ENCODE measurements around the gene PLA2G4D. TPM values are rescaled to one million over a fixed set of nuclear protein-coding genes. Genes with fewer than 3 reads are reported as not detected.

PLA2G4D gene, protein sequence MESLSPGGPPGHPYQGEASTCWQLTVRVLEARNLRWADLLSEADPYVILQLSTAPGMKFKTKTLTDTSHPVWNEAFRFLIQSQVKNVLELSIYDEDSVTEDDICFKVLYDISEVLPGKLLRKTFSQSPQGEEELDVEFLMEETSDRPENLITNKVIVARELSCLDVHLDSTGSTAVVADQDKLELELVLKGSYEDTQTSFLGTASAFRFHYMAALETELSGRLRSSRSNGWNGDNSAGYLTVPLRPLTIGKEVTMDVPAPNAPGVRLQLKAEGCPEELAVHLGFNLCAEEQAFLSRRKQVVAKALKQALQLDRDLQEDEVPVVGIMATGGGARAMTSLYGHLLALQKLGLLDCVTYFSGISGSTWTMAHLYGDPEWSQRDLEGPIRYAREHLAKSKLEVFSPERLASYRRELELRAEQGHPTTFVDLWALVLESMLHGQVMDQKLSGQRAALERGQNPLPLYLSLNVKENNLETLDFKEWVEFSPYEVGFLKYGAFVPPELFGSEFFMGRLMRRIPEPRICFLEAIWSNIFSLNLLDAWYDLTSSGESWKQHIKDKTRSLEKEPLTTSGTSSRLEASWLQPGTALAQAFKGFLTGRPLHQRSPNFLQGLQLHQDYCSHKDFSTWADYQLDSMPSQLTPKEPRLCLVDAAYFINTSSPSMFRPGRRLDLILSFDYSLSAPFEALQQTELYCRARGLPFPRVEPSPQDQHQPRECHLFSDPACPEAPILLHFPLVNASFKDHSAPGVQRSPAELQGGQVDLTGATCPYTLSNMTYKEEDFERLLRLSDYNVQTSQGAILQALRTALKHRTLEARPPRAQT
- total RNA-seq, result under 1 TPM in 1 of 2 donors, not detected in 1; 0.09 TPM

GRCh38 chr15:42094512-42094963 is at the start of gene PLA2G4D:
PLA2G4D (minus strand) TSS chr15:42094562; CDS start chr15:42094459, 103 bp downstream.
- H3K9me3 Mint-ChIP-seq, result no peaks in the 10 kb centered on the region
- no peaks in the 10 kb centered on the region for H3K36me3 Mint-ChIP-seq (ENCODE audit: low read depth)
- H3K4me3 Mint-ChIP-seq, result no peak within 1 kb of the TSS
- H3K27ac Mint-ChIP-seq, result no peak within 1 kb of the TSS
- H3K27me3 Mint-ChIP-seq, result peaks cover 11% of the 10 kb centered on the region
- H3K4me1 Mint-ChIP-seq, result peaks cover 7% of the 10 kb centered on the region
- no peak for ATAC-seq (replicated peaks)

DNA sequence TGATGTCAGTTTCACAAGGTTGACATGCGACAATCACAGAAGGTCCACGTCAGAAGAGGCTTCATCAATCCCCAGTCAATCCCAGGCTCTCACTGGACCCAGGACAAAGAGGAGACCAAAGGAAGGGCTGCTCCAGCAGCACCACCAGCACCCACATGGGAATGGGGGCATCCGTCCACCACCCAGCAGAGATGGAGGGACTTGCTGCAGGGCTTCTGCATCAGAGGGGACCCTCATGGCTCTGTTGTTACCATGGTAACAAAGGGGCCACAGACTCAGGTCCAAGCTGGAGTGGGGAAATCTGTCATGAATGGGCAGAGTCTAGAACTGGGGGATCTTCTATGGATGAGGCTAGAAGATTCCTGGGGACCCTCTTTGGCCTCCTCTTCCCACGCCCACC is 49.0 kb upstream of the PLA2G4D start:
- H3K36me3 Mint-ChIP-seq (ENCODE audit: low read depth), result no peaks in the 10 kb centered on the region
- ATAC-seq (replicated peaks), result no peak
- H3K4me1 Mint-ChIP-seq, result no peaks in the 10 kb centered on the region
- no peaks in the 10 kb centered on the region for H3K9me3 Mint-ChIP-seq
- H3K27ac Mint-ChIP-seq, result no peak overlapping the region
- H3K4me3 Mint-ChIP-seq, result no peak overlapping the region
- no peaks in the 10 kb centered on the region for H3K27me3 Mint-ChIP-seq

GRCh38 chr15:42141795-42142667 is 47.7 kb upstream of the PLA2G4D start:
- Mint-ChIP-seq H3K36me3 (ENCODE audit: low read depth) (no peaks in the 10 kb centered on the region), H3K4me3 (no peak overlapping the region), H3K9me3 (no peaks in the 10 kb centered on the region), H3K4me1 (peaks cover 6% of the 10 kb centered on the region), H3K27me3 (no peaks in the 10 kb centered on the region), H3K27ac (no peak overlapping the region)
- ATAC-seq (replicated peaks), result no peak

DNA sequence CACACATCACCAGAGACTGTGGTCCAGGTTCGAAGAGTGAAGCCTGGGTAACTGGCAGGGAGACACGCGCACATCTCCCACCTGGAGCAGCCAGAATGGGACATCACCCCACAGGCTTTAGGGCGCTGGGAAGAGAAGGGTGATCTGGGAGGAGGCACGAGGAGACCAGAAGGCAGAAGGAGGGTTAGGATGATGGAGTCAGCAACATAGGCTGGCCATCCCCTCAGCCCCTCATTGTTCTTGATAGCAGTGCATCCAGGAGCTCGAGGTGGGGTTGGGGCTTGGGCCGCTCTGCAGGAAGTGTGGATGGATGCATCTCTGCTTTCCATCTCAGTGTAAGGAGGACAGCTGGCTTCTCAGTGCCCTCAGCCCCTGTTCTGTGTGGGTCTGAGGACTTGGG is 46.9 kb upstream of the PLA2G4D start:
- no peaks in the 10 kb centered on the region for H3K36me3 Mint-ChIP-seq (ENCODE audit: low read depth)
- no peaks in the 10 kb centered on the region for H3K9me3 Mint-ChIP-seq
- no peak for ATAC-seq (replicated peaks)

DNA sequence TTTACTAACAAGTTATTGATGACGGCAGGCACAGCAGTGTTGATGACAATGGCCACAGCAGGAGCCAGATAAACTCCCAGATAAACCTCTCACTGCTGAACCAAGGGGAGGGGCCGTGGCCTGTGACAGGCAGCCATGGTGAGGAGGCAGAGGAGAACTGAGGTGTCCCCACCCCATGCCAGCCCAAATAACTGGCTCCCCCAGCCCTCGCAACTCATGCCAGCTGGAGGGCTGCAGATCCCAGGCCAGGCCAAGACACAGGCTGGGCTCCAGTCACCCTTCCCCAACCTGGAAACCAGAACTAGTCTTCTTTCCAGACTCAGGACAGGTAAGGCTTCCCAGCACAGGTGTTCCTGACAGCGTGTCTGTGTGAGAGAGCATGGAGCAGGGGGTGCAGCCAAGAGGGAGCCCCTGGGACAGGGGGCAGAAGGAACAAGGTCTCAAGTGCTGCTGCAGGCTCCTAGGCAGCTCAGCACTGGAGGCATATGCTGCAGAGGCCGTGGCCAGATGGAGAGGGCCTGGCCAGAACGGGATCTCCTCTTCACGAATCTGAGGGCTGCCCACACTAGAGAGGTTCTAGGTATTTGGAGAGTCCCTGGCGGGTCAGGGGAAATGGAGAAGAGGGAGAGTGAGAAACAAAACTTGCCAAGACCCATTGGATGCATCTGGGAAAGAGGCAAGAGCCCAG is 46.2 kb upstream of the PLA2G4D start:
- H3K27ac Mint-ChIP-seq, result no peak overlapping the region
- H3K36me3 Mint-ChIP-seq (ENCODE audit: low read depth), result no peaks in the 10 kb centered on the region
- H3K9me3 Mint-ChIP-seq, result no peaks in the 10 kb centered on the region
- ATAC-seq (replicated peaks), result no peak
- H3K27me3 Mint-ChIP-seq, result no peaks in the 10 kb centered on the region
- H3K4me3 Mint-ChIP-seq, result no peak overlapping the region
- H3K4me1 Mint-ChIP-seq, result peaks cover 10% of the 10 kb centered on the region

More for the DNA sequence above, 46.9 kb upstream of the PLA2G4D start:
- Mint-ChIP-seq H3K4me3 (no peak overlapping the region), H3K27me3 (no peaks in the 10 kb centered on the region), H3K4me1 (peaks cover 10% of the 10 kb centered on the region), H3K27ac (no peak overlapping the region)

DNA sequence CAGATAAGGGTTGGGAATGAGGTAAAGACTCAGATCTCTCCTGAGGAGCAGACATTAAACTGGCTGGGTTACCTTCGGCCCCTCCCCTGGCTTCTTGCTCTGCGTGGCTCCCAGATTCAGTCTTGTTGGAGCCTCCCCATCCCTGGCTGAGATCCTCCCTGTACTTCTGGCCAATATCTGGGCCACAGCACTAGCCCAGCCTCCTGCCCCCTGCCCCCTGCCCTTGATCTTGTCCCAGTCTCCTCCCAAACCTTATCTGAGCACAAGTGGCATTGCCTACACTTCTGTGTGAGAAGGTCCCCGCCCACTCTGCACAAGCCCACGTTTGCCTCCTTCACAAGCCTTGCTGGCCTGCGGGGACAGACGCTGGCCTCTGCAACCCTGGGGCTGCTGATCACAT is 45.2 kb upstream of the PLA2G4D start:
- peak overlapping the region; percentile 1 for H3K27ac Mint-ChIP-seq
- no peaks in the 10 kb centered on the region for H3K36me3 Mint-ChIP-seq (ENCODE audit: low read depth)
- no peaks in the 10 kb centered on the region for H3K9me3 Mint-ChIP-seq
- H3K4me1 Mint-ChIP-seq, result peaks cover 10% of the 10 kb centered on the region
- ATAC-seq (replicated peaks), result no peak
- H3K27me3 Mint-ChIP-seq, result no peaks in the 10 kb centered on the region
- no peak overlapping the region for H3K4me3 Mint-ChIP-seq

DNA sequence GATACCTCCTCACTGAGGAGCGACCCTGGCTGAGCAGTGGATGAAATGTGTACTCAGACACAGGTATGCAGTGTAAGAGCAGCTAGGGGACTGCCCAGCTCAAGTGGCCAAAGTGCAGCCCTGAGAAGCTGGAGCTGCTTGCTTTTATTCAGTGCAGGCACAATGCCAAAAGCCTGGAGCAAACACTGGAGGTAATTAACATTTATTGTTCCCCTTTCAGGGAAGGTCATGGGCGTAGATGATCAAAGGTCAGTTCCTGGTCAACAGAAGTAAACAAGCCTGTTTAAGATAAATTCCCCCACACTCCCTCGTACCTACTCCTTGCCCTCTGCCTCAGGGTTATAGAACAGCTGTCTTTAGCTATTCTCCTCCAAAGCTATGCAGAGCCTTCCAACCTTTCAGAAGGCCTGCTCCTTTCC is 44.6 kb upstream of the PLA2G4D start:
- Mint-ChIP-seq H3K9me3 (no peaks in the 10 kb centered on the region), H3K27ac (no peak overlapping the region), H3K4me1 (peaks cover 10% of the 10 kb centered on the region), H3K4me3 (no peak overlapping the region), H3K27me3 (no peaks in the 10 kb centered on the region), H3K36me3 (ENCODE audit: low read depth) (no peaks in the 10 kb centered on the region)
- no peak for ATAC-seq (replicated peaks)

DNA sequence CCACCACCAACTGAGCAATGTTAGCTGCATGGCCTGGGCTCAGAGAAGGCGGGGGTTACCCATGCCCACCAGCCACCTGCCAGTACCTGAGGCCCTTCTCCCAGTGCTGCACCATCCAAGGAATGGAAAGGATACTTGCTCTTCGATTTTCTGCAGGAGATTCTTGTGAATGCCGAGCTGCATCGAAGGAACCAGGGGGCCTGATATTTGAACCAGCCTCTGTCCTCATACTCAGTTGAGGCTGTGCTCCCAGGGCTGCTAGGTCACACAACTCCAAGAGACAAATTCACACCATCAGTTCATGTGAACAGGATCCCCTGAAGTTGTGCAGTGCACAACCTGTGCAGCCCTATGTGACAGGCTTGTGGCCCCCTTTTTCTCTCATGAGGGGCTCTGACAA is 44.0 kb upstream of the PLA2G4D start:
- no peaks in the 10 kb centered on the region for H3K9me3 Mint-ChIP-seq
- H3K4me1 Mint-ChIP-seq, result peaks cover 10% of the 10 kb centered on the region
- no peak overlapping the region for H3K27ac Mint-ChIP-seq
- no peak for ATAC-seq (replicated peaks)
- H3K36me3 Mint-ChIP-seq (ENCODE audit: low read depth), result no peaks in the 10 kb centered on the region
- no peak overlapping the region for H3K4me3 Mint-ChIP-seq
- H3K27me3 Mint-ChIP-seq, result no peaks in the 10 kb centered on the region

DNA sequence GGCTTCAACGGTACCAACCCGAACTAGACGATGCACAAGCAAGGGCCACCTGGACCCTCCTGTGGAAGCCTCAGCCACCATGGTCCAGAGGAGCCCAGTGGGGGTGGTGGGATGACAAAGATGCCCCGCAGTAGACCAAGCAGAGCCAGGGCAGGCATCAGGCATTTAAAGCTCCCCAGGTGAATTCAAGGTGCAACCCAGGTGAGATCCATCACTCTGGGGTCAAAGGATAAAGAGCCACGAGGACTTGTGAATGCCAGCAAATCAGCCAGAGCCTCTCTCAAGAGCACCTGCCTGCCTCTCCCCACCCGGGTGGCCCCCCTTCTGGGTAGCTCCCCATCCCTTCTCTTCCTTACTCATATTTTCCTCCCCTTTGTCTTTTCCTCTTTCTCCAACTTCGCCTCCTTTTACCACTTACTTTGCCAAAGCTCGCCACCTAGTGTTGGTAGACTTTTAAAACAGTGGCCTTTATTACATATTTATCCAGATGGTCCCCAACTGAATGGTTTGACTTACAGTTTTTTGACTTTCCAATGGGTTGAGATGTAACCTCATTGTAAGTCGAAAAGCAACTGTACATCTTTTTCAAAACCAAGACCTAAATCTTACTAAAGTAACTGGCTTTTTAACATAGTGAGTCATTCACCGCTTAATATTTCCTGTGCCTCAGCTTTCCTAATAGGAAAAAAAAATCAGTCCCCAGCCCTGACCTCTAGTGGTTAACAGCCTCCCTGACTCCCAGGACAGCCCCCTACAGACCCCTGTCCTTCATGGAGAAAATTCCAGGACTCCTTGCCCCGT is 43.3 kb upstream of the PLA2G4D start:
- Mint-ChIP-seq H3K9me3 (no peaks in the 10 kb centered on the region), H3K27ac (no peak overlapping the region), H3K4me1 (peaks cover 10% of the 10 kb centered on the region), H3K36me3 (ENCODE audit: low read depth) (no peaks in the 10 kb centered on the region), H3K4me3 (no peak overlapping the region), H3K27me3 (no peaks in the 10 kb centered on the region)
- ATAC-seq (replicated peaks), result peak; percentile 48

DNA sequence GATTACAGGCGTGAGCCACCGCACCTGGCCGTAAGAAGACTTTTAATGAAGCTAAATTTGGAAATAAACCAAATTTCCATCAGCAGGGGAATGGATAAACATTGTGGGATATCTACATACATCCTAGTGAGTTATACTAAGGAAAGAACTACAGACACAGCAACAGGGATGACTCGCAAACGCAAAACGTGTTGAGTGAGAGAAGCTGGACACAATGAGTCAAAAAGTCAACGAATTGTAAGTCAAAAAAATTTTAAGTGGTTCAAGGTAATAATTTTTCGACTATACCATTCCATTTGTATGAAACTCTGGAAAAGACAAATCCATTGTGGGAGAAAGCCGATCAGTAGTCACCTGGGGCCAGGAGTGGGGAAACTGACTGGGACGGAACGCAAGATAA is 42.2 kb upstream of the PLA2G4D start:
- Mint-ChIP-seq H3K27me3 (peaks cover 1% of the 10 kb centered on the region), H3K36me3 (ENCODE audit: low read depth) (no peaks in the 10 kb centered on the region), H3K27ac (no peak overlapping the region), H3K4me3 (no peak overlapping the region), H3K9me3 (no peaks in the 10 kb centered on the region), H3K4me1 (peaks cover 10% of the 10 kb centered on the region)
- no peak for ATAC-seq (replicated peaks)

DNA sequence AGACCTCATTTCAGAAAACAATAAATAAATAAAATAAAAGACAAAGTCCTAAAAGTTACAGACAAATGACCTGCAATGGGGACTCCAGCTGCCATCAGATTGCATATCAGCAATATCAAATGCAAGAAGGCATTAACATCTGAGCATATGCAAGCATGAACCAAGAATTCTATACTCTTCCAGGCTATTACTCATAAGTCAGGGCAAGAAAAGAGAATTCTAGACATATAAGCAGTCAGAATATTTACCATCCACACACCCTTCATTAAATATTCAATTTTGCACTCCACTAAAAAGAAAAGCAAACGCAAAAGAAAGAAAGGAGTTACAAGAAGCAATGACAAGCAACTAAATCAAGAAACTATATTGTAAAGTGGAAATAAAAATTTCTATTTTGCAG is 41.0 kb upstream of the PLA2G4D start:
- Mint-ChIP-seq H3K4me3 (no peak overlapping the region), H3K4me1 (peaks cover 10% of the 10 kb centered on the region), H3K36me3 (ENCODE audit: low read depth) (no peaks in the 10 kb centered on the region), H3K9me3 (no peaks in the 10 kb centered on the region), H3K27me3 (peaks cover 5% of the 10 kb centered on the region), H3K27ac (no peak overlapping the region)
- no peak for ATAC-seq (replicated peaks)

- Mint-ChIP-seq H3K9me3 (no peaks in the 10 kb centered on the region), H3K27ac (no peak overlapping the region), H3K36me3 (ENCODE audit: low read depth) (no peaks in the 10 kb centered on the region), H3K27me3 (peaks cover 7% of the 10 kb centered on the region), H3K4me1 (peaks cover 10% of the 10 kb centered on the region), H3K4me3 (no peak overlapping the region)
- no peak for ATAC-seq (replicated peaks)
Observed at GRCh38 chr15:42134617-42135245, 40.4 kb upstream of the PLA2G4D start.

Data from activated T-helper 17 cell treated with anti-CD3 and anti-CD28 coated beads, Interleukin-2, amount 50 U/mL, for 72 hours (primary cell).